ENCODE results near the gene RAG2. TPM values are rescaled to one million over a fixed set of nuclear protein-coding genes. Genes with fewer than 3 reads are reported as not detected.

RAG2 gene
- total RNA-seq, 1 experiment from 2014 or later = not detected

GRCh38 chr11:36577859-36578258, 20.2 kb downstream of the RAG2 start:
- no peak overlapping the region for H3K4me3 Mint-ChIP-seq (ENCODE audit: unreplicated experiment)
- POLR2A ChIA-PET = no interaction called here

DNA sequence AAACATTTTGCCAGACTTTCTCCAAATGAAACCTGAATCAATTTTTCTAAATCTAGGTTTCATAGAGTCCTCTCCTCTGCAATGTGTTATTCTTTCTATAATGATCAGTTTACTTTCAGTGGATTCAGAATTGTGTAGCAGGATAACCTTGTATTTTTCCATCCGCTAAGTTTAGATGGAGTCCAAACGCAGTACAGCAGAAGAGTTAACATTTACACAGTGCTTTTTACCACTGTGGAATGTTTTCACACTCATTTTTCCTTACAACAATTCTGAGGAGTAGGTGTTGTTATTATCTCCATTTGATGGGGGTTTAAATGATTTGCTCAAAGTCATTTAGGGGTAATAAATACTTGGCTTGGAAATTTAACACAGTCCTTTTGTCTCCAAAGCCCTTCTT, 20.7 kb downstream of the RAG2 start:
- TF ChIP-seq, protein P1, sequence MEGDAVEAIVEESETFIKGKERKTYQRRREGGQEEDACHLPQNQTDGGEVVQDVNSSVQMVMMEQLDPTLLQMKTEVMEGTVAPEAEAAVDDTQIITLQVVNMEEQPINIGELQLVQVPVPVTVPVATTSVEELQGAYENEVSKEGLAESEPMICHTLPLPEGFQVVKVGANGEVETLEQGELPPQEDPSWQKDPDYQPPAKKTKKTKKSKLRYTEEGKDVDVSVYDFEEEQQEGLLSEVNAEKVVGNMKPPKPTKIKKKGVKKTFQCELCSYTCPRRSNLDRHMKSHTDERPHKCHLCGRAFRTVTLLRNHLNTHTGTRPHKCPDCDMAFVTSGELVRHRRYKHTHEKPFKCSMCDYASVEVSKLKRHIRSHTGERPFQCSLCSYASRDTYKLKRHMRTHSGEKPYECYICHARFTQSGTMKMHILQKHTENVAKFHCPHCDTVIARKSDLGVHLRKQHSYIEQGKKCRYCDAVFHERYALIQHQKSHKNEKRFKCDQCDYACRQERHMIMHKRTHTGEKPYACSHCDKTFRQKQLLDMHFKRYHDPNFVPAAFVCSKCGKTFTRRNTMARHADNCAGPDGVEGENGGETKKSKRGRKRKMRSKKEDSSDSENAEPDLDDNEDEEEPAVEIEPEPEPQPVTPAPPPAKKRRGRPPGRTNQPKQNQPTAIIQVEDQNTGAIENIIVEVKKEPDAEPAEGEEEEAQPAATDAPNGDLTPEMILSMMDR (IDR thresholded peaks at IDR 0.05; ENCODE audit: insufficient read depth in 1 of 2, low read depth in 1 of 2, low read length in 1 of 2, severe bottlenecking in 1 of 2, unreplicated experiment in 1 of 2) = no peak
- ChIA-PET CTCF (no interaction called here), POLR2A (no interaction called here)
- no peak overlapping the region for H3K4me3 ChIP-seq (ENCODE audit: low read depth, low read length)
- Mint-ChIP-seq H3K4me3 (ENCODE audit: unreplicated experiment) (no peak overlapping the region), H3K4me1 (ENCODE audit: low read depth, unreplicated experiment) (peaks cover 13% of the 10 kb centered on the region), H3K27me3 (ENCODE audit: insufficient read depth, unreplicated experiment) (peaks cover 4% of the 10 kb centered on the region), H3K27ac (ENCODE audit: unreplicated experiment) (no peak overlapping the region), H3K9me3 (ENCODE audit: unreplicated experiment) (no peaks in the 10 kb centered on the region), H3K36me3 (ENCODE audit: insufficient read depth, unreplicated experiment) (no peaks in the 10 kb centered on the region)
- 0 out of 2 replicates have a peak, but pooled peaks cover 4% of the 10 kb centered on the region for H3K4me1 ChIP-seq
- no peaks in the 10 kb centered on the region for H3K27me3 ChIP-seq (replicated peaks; ENCODE audit: control insufficient read depth, insufficient read depth, low read length)
- no TSS peak for BruUV-seq (replicated peaks)
- no peak for DNase-seq
- 0 out of 2 replicates have a peak, but pooled peaks cover 4% of the 10 kb centered on the region for H3K9me3 ChIP-seq
- no peaks in the 10 kb centered on the region for H3K36me3 ChIP-seq (ENCODE audit: control insufficient read depth, insufficient read depth, low read length)
- intact Hi-C loops (cut with micrococcal nuclease; ENCODE audit: unreplicated experiment) = no loop called here

More at GRCh38 chr11:36577859-36578258, 20.2 kb downstream of the RAG2 start:
- Mint-ChIP-seq H3K9me3 (ENCODE audit: unreplicated experiment) (no peaks in the 10 kb centered on the region), H3K27ac (ENCODE audit: unreplicated experiment) (no peak overlapping the region), H3K36me3 (ENCODE audit: insufficient read depth, unreplicated experiment) (no peaks in the 10 kb centered on the region), H3K4me1 (ENCODE audit: low read depth, unreplicated experiment) (peaks cover 13% of the 10 kb centered on the region), H3K27me3 (ENCODE audit: insufficient read depth, unreplicated experiment) (peaks cover 4% of the 10 kb centered on the region)
- TF ChIP-seq, protein P1 (IDR thresholded peaks at IDR 0.05; ENCODE audit: insufficient read depth in 1 of 2, low read depth in 1 of 2, low read length in 1 of 2, severe bottlenecking in 1 of 2, unreplicated experiment in 1 of 2) = no peak
- Histone ChIP-seq H3K9me3 (0 out of 2 replicates have a peak, but pooled peaks cover 4% of the 10 kb centered on the region), H3K36me3 (ENCODE audit: control insufficient read depth, insufficient read depth, low read length) (no peaks in the 10 kb centered on the region), H3K4me1 (0 out of 2 replicates have a peak, but pooled peaks cover 4% of the 10 kb centered on the region), H3K4me3 (ENCODE audit: low read depth, low read length) (no peak overlapping the region), H3K27me3 (replicated peaks; ENCODE audit: control insufficient read depth, insufficient read depth, low read length) (no peaks in the 10 kb centered on the region)
- intact Hi-C loops (cut with micrococcal nuclease; ENCODE audit: unreplicated experiment) = no loop called here
- CTCF ChIA-PET = no interaction called here
- DNase-seq = no peak
- no TSS peak for BruUV-seq (replicated peaks)

GRCh38 chr11:36574486-36574885, 23.6 kb downstream of the RAG2 start:
- no TSS peak for BruUV-seq (replicated peaks)
- POLR2A ChIA-PET = no interaction called here
- no peaks in the 10 kb centered on the region for H3K9me3 Mint-ChIP-seq (ENCODE audit: unreplicated experiment)
- H3K4me3 Mint-ChIP-seq (ENCODE audit: unreplicated experiment) = no peak overlapping the region
- no peak for DNase-seq
- Histone ChIP-seq H3K4me1 (0 out of 2 replicates have a peak, but pooled peaks cover 4% of the 10 kb centered on the region), H3K9me3 (no peaks in the 10 kb centered on the region), H3K36me3 (ENCODE audit: control insufficient read depth, insufficient read depth, low read length) (no peaks in the 10 kb centered on the region), H3K27me3 (replicated peaks; ENCODE audit: control insufficient read depth, insufficient read depth, low read length) (no peaks in the 10 kb centered on the region), H3K4me3 (ENCODE audit: low read depth, low read length) (no peak overlapping the region)
- intact Hi-C loops (cut with micrococcal nuclease; ENCODE audit: unreplicated experiment) = no loop called here
- TF ChIP-seq, protein P1 (IDR thresholded peaks at IDR 0.05; ENCODE audit: insufficient read depth in 1 of 2, low read depth in 1 of 2, low read length in 1 of 2, severe bottlenecking in 1 of 2, unreplicated experiment in 1 of 2) = no peak
- no peak overlapping the region for H3K27ac Mint-ChIP-seq (ENCODE audit: unreplicated experiment)
- peaks cover 13% of the 10 kb centered on the region for H3K4me1 Mint-ChIP-seq (ENCODE audit: low read depth, unreplicated experiment)
- no peaks in the 10 kb centered on the region for H3K36me3 Mint-ChIP-seq (ENCODE audit: insufficient read depth, unreplicated experiment)
- peaks cover 8% of the 10 kb centered on the region for H3K27me3 Mint-ChIP-seq (ENCODE audit: insufficient read depth, unreplicated experiment)
- CTCF ChIA-PET = no interaction called here
